GM23248 (cell line): ENCODE results near the gene GTF3A. TPM values are rescaled to one million over a fixed set of nuclear protein-coding genes. Genes with fewer than 3 reads are reported as not detected.

Experiments
- DNase-seq: peaks from one replicate; pipeline ENCODE4 v3.0.0-alpha.2; 2015
- H2AFZ ChIP-seq: fragments of 200-600 bp; sonication (generic); 2 replicates; pipeline ENCODE4 v1.6.1; 2016; ENCODE audit warnings: antibody characterized with exemption
- H3F3A ChIP-seq: fragments of 200-600 bp; sonication (generic); 2 replicates; pipeline ENCODE4 v1.6.1; 2016; ENCODE audit warnings: mild to moderate bottlenecking, antibody characterized with exemption, mixed run types; ENCODE audit not compliant: insufficient read depth
- H3K27ac ChIP-seq: fragments of 200-600 bp; sonication (generic); 2 replicates; pipeline ENCODE4 v1.5.1; 2016; ENCODE audit warnings: mild to moderate bottlenecking
- H3K27me3 ChIP-seq: fragments of 200-600 bp; sonication (generic); replicated peaks from 2 replicates; pipeline ENCODE4 v1.6.1; 2016; ENCODE audit warnings: mild to moderate bottlenecking; ENCODE audit not compliant: insufficient read depth
- H3K36me3 ChIP-seq: fragments of 200-600 bp; sonication (generic); 2 replicates; pipeline ENCODE4 v1.6.1; 2016; ENCODE audit warnings: low read depth, mild to moderate bottlenecking
- H3K4me1 ChIP-seq: fragments of 200-600 bp; sonication (generic); 2 replicates; pipeline ENCODE4 v1.6.1; 2016; ENCODE audit warnings: mild to moderate bottlenecking; ENCODE audit not compliant: insufficient read depth
- H3K4me2 ChIP-seq: fragments of 200-600 bp; sonication (generic); one replicate; pipeline ENCODE4 v1.6.1; 2016; ENCODE audit warnings: mild to moderate bottlenecking; ENCODE audit not compliant: unreplicated experiment
- H3K4me3 ChIP-seq: fragments of 200-600 bp; sonication (generic); 2 replicates; pipeline ENCODE4 v1.5.1; 2016; ENCODE audit warnings: mild to moderate bottlenecking
- H3K79me2 ChIP-seq: fragments of 200-600 bp; sonication (generic); 2 replicates; pipeline ENCODE4 v1.6.1; 2016; ENCODE audit warnings: mild to moderate bottlenecking; ENCODE audit not compliant: insufficient read depth
- H3K9ac ChIP-seq: fragments of 200-600 bp; sonication (generic); 2 replicates; pipeline ENCODE4 v1.6.1; 2016; ENCODE audit warnings: mild to moderate bottlenecking
- H3K9me2 ChIP-seq: fragments of 200-600 bp; sonication (generic); 2 replicates; pipeline ENCODE4 v1.6.1; 2016; ENCODE audit warnings: mixed run types, mild to moderate bottlenecking, moderate library complexity; ENCODE audit not compliant: insufficient read depth
- H3K9me3 ChIP-seq: fragments of 200-600 bp; sonication (generic); one replicate; pipeline ENCODE4 v1.6.1; 2017; ENCODE audit warnings: low read depth
- H4K20me1 ChIP-seq: fragments of 200-600 bp; sonication (generic); 2 replicates; pipeline ENCODE4 v1.6.0; 2016; ENCODE audit not compliant: insufficient read depth
- EZH2 ChIP-seq: fragments of 200-600 bp; sonication (generic); IDR thresholded peaks from 2 replicates; pipeline ENCODE4 v1.6.1; 2018; ENCODE audit warnings: antibody characterized with exemption, mild to moderate bottlenecking; ENCODE audit not compliant: insufficient read depth, poor library complexity, severe bottlenecking
- EZH2phosphoT487 ChIP-seq: fragments of 200-600 bp; sonication (generic); IDR thresholded peaks from 2 replicates; pipeline ENCODE4 v1.6.1; 2018; ENCODE audit warnings: antibody characterized with exemption, moderate library complexity, mild to moderate bottlenecking, low read depth; ENCODE audit not compliant: insufficient read depth
- WGBS, 2 experiments: methylation state at CpG; one replicate each; pipeline ENCODE4 v1.1.6; 2015 to 2017; ENCODE audit warnings: low lambda C conversion rate in 2 of 2, low coverage in 1 of 2; ENCODE audit errors: missing lambda C conversion rate in 2 of 2; 5-methylcytosine and 5-hydroxymethylcytosine counted together
- in situ Hi-C: fragments of 300-500 bp; cut with MboI; formaldehyde crosslinking; loops from 2 replicates; pipeline ENCODE4 v1.15.0; 2020
- polyA plus RNA-seq: library from polyadenylated mRNA; unstranded; fragments of >200 nt; fragmentation: Nextera tagmentation; extraction: Ambion mirVana; gene quantifications from 2 replicates; pipeline ENCODE4 v1.2.1, GENCODE V29; 2016
- total RNA-seq: library from RNA; depleted of rRNA; stranded (reverse); fragments of >200 nt; shearing (Covaris generic); gene quantifications from 2 replicates; pipeline ENCODE4 v1.2.3, GENCODE V29; 2014

Gene GTF3A
- total and polyA plus RNA-seq, 2 experiments from 2014 or later, result 86.2 to 163 TPM

GRCh38 chr13:27470075-27470820 is 45.8 kb downstream of the GTF3A start:
- Histone ChIP-seq H3K4me1 (no peaks in the 10 kb centered on the region), H3K79me2 (no peaks in the 10 kb centered on the region), H3K9ac (no peak overlapping the region), H3K9me3 (no peaks in the 10 kb centered on the region), H3F3A (no peaks in the 10 kb centered on the region), H3K27ac (no peak overlapping the region), H3K4me2 (no peak overlapping the region), H3K36me3 (no peaks in the 10 kb centered on the region), H2AFZ (no peak overlapping the region), H4K20me1 (no peaks in the 10 kb centered on the region), H3K27me3 (peaks cover 16% of the 10 kb centered on the region; the same call in 1 of the 2 replicates), H3K4me3 (no peak overlapping the region), H3K9me2 (no peaks in the 10 kb centered on the region)
- in situ Hi-C loops, result no loop called here
- 24 to 28% methylated on average over 5 of the region's 5 CpGs for WGBS, 2 experiments
- no peak for TF ChIP-seq EZH2
- no peak for TF ChIP-seq EZH2phosphoT487
- no peak for DNase-seq

GRCh38 chr13:27472441-27472840 is 48.0 kb downstream of the GTF3A start:
- in situ Hi-C loops, result no loop called here
- no peak overlapping the region for H3K27ac ChIP-seq
- no peak for TF ChIP-seq EZH2phosphoT487
- TF ChIP-seq EZH2, result no peak
- H3K4me1 ChIP-seq, result peaks cover 2% of the 10 kb centered on the region; the same call in 1 of the 2 replicates
- no peaks in the 10 kb centered on the region for H3K36me3 ChIP-seq
- no peak overlapping the region for H3K4me2 ChIP-seq
- no peaks in the 10 kb centered on the region for H3K79me2 ChIP-seq
- 43 to 55% methylated on average over 2 of the region's 2 CpGs for WGBS, 2 experiments
- no peaks in the 10 kb centered on the region for H4K20me1 ChIP-seq
- H3F3A ChIP-seq, result peaks cover under 1% of the 10 kb centered on the region
- no peak overlapping the region for H3K4me3 ChIP-seq
- peaks cover 16% of the 10 kb centered on the region; the same call in 1 of the 2 replicates for H3K27me3 ChIP-seq
- no peak overlapping the region for H3K9ac ChIP-seq
- H3K9me3 ChIP-seq, result no peaks in the 10 kb centered on the region
- H3K9me2 ChIP-seq, result no peaks in the 10 kb centered on the region
- DNase-seq, result no peak
- no peak overlapping the region for H2AFZ ChIP-seq

GRCh38 chr13:27472941-27473340 is 48.5 kb downstream of the GTF3A start:
- H3K79me2 ChIP-seq, result no peaks in the 10 kb centered on the region
- H3K4me3 ChIP-seq, result no peak overlapping the region
- no peak overlapping the region for H3K4me2 ChIP-seq
- no peak overlapping the region for H3K27ac ChIP-seq
- peaks cover 5% of the 10 kb centered on the region; the same call in 1 of the 2 replicates for H3K4me1 ChIP-seq
- DNase-seq, result no peak
- H3K9me3 ChIP-seq, result no peaks in the 10 kb centered on the region
- 56 to 66% methylated on average over 3 of the region's 3 CpGs for WGBS, 2 experiments
- H3K36me3 ChIP-seq, result no peaks in the 10 kb centered on the region
- no peak overlapping the region for H2AFZ ChIP-seq
- H4K20me1 ChIP-seq, result no peaks in the 10 kb centered on the region
- in situ Hi-C loops, result no loop called here
- H3K27me3 ChIP-seq, result 0 out of 2 replicates have a peak, but pooled peaks cover 16% of the 10 kb centered on the region
- H3K9me2 ChIP-seq, result no peaks in the 10 kb centered on the region
- peaks cover 6% of the 10 kb centered on the region for H3F3A ChIP-seq
- no peak overlapping the region for H3K9ac ChIP-seq
- TF ChIP-seq EZH2phosphoT487 (no peak), EZH2 (no peak)

- H3K9me3 ChIP-seq, result no peaks in the 10 kb centered on the region
- no peak for TF ChIP-seq EZH2
- TF ChIP-seq EZH2phosphoT487, result no peak
- no peaks in the 10 kb centered on the region for H3K36me3 ChIP-seq
- 80 to 85% methylated on average over 13 of the region's 13 CpGs for WGBS, 2 experiments
- H3F3A ChIP-seq, result peaks cover 6% of the 10 kb centered on the region
- no peak overlapping the region for H3K4me2 ChIP-seq
- 0 out of 2 replicates have a peak, but pooled peaks cover 14% of the 10 kb centered on the region for H3K27me3 ChIP-seq
- in situ Hi-C loops, result no loop called here
- no peaks in the 10 kb centered on the region for H4K20me1 ChIP-seq
- no peak for DNase-seq
- no peak overlapping the region for H3K4me3 ChIP-seq
- no peak overlapping the region for H3K9ac ChIP-seq
- no peaks in the 10 kb centered on the region for H3K9me2 ChIP-seq
- H3K79me2 ChIP-seq, result no peaks in the 10 kb centered on the region
- H3K27ac ChIP-seq, result no peak overlapping the region
- peaks cover 5% of the 10 kb centered on the region; the same call in 1 of the 2 replicates for H3K4me1 ChIP-seq
- no peak overlapping the region for H2AFZ ChIP-seq
These were observed 50.4 kb downstream of the GTF3A start for GRCh38 chr13:27474751-27475268.
